Endothelial cell of umbilical vein (primary cell): ENCODE results near the gene PRPSAP1. TPM values are rescaled to one million over a fixed set of nuclear protein-coding genes. Genes with fewer than 3 reads are reported as not detected.

Source experiments
- BruUV-seq: library from RNA; stranded (reverse); fragments of 400-500 nt; replicated peaks from 2 replicates; lab custom pipeline; 2021; lab: Mats Ljungman, UMichigan
- CTCF ChIA-PET: fragments of 300-600, 350-600 bp; sonication (Branson Sonifier 250); formaldehyde crosslinking; loops from one replicate; lab custom pipeline; 2021; ENCODE audit warnings: antibody characterized with exemption, inconsistent platforms; lab: Charles Lee
- POLR2A ChIA-PET: fragments of 300-600, 350-600 bp; sonication (Branson Sonifier 250); formaldehyde crosslinking; loops from one replicate; lab custom pipeline; 2021; ENCODE audit warnings: antibody characterized with exemption, inconsistent platforms; lab: Charles Lee
- DNase-seq: peaks from one replicate; pipeline ENCODE4 v3.0.0-alpha.2; 2011; ENCODE audit warnings: low read depth, low spot score
- FAIRE-seq: peaks from 2 replicates; lab custom pipeline; 2011; peaks lifted over from hg19 to GRCh38; lab: Jason Lieb, UNC
- H2AFZ ChIP-seq: 2 replicates; pipeline ENCODE4 v1.6.0; 2012; ENCODE audit warnings: low read depth, low read length, control low read depth, inconsistent platforms
- H3K27ac ChIP-seq: 2 replicates; pipeline ENCODE4 v1.5.1; 2011; ENCODE audit warnings: low read depth, mild to moderate bottlenecking, control low read depth, low read length, moderate library complexity; ENCODE audit not compliant: insufficient read depth
- H3K27me3 ChIP-seq, 2 experiments: 2 replicates each; pipeline versions ENCODE4 v1.6.0 to v1.6.1; 2011; ENCODE audit warnings: low read length in 2 of 2, mixed read lengths in 1 of 2; ENCODE audit not compliant: control insufficient read depth in 2 of 2, insufficient read depth in 2 of 2
- H3K36me3 ChIP-seq, 2 experiments: 2 replicates in 1 of 2; 3 replicates in 1 of 2; pipeline ENCODE4 v1.5.1; 2011; ENCODE audit warnings: low read length in 2 of 2, mild to moderate bottlenecking in 1 of 2, moderate library complexity in 1 of 2; ENCODE audit not compliant: control insufficient read depth in 2 of 2, insufficient read depth in 2 of 2; ENCODE audit errors: extremely low read depth in 1 of 2
- H3K4me1 ChIP-seq: 3 replicates; pipeline ENCODE4 v1.5.1; 2011; ENCODE audit warnings: mild to moderate bottlenecking, low read length; ENCODE audit not compliant: control insufficient read depth, insufficient read depth; ENCODE audit errors: extremely low read depth
- H3K4me2 ChIP-seq: 2 replicates; pipeline ENCODE4 v1.6.1; 2011; ENCODE audit warnings: low read length, control low read depth, mixed read lengths; ENCODE audit not compliant: insufficient read depth
- H3K4me3 ChIP-seq, 3 experiments: fragments of 200-600 bp in 1 of 3; sonication (generic), shearing (Covaris generic) in 1 of 3; replicated peaks in 1 of 3; 2 replicates each; pipeline ENCODE4 v1.5.1; 2011 to 2016; ENCODE audit warnings: control low read depth in 3 of 3, low read length in 3 of 3, mild to moderate bottlenecking in 2 of 3, inconsistent platforms in 1 of 3, low read depth in 1 of 3, moderate library complexity in 1 of 3; ENCODE audit not compliant: insufficient read depth in 1 of 3
- H3K79me2 ChIP-seq: 2 replicates; pipeline ENCODE4 v1.6.0; 2012; ENCODE audit warnings: low read length, inconsistent platforms; ENCODE audit not compliant: control insufficient read depth, insufficient read depth
- H3K9ac ChIP-seq: replicated peaks from 2 replicates; pipeline ENCODE3; 2011; ENCODE audit warnings: low read length, control low read depth; ENCODE audit not compliant: insufficient read depth; ENCODE audit errors: extremely low read depth
- H3K9me1 ChIP-seq: replicated peaks from 3 replicates; pipeline ENCODE4 v1.6.0; 2011; ENCODE audit warnings: mild to moderate bottlenecking, low read length; ENCODE audit not compliant: control insufficient read depth, insufficient read depth; ENCODE audit errors: extremely low read depth
- H3K9me3 ChIP-seq: replicated peaks from 2 replicates; pipeline ENCODE4 v1.5.1; 2012; ENCODE audit warnings: low read length, inconsistent platforms; ENCODE audit not compliant: control insufficient read depth, insufficient read depth
- H4K20me1 ChIP-seq: replicated peaks from 2 replicates; pipeline ENCODE3; 2011; ENCODE audit warnings: mild to moderate bottlenecking, low read length; ENCODE audit not compliant: control insufficient read depth, insufficient read depth; ENCODE audit errors: extremely low read depth
- CTCF ChIP-seq, 2 donors: IDR thresholded peaks; 1 replicate in 1 of 2; 2 replicates in 1 of 2; pipeline ENCODE4 v1.5.1; 2011; ENCODE audit warnings: low read length in 2 of 2, mild to moderate bottlenecking in 2 of 2, moderate library complexity in 2 of 2, control low read depth in 1 of 2, inconsistent platforms in 1 of 2, low read depth in 1 of 2; ENCODE audit not compliant: insufficient read depth in 1 of 2; ENCODE audit errors: extremely low read depth in 1 of 2
- EZH2 ChIP-seq: IDR thresholded peaks from 2 replicates; pipeline ENCODE4 v1.6.1; 2012; ENCODE audit warnings: borderline replicate concordance, low read depth, mild to moderate bottlenecking, moderate library complexity, low read length, inconsistent platforms; ENCODE audit not compliant: severe bottlenecking
- FOS ChIP-seq: IDR thresholded peaks from 2 replicates; pipeline ENCODE4 v1.6.1; 2011; ENCODE audit warnings: mild to moderate bottlenecking, low read length, moderate library complexity, borderline replicate concordance; ENCODE audit not compliant: insufficient read depth
- GATA2 ChIP-seq: IDR thresholded peaks from 2 replicates; pipeline ENCODE4 v1.7.0; 2011; ENCODE audit warnings: low read depth, mild to moderate bottlenecking, moderate library complexity, mixed read lengths, low read length; ENCODE audit not compliant: insufficient read length, insufficient read depth
- JUN ChIP-seq: IDR thresholded peaks from 2 replicates; pipeline ENCODE4 v1.6.1; 2011; ENCODE audit warnings: borderline replicate concordance, low read depth; ENCODE audit not compliant: insufficient read length, insufficient read depth
- MYC ChIP-seq: IDR thresholded peaks from one replicate; pipeline ENCODE4 v1.6.1; 2011; ENCODE audit warnings: mild to moderate bottlenecking, low read depth, low read length
- POLR2A ChIP-seq: IDR thresholded peaks from 2 replicates; pipeline ENCODE4 v1.6.1; 2012; ENCODE audit warnings: low read depth, mild to moderate bottlenecking, control low read depth, low read length
- POLR2AphosphoS5 ChIP-seq: IDR thresholded peaks from 2 replicates; pipeline ENCODE4 v1.6.1; 2012; ENCODE audit warnings: low read depth, mild to moderate bottlenecking, control low read depth, low read length, moderate library complexity; ENCODE audit not compliant: insufficient read depth
- dilution Hi-C: fragments of 300-500 bp; cut with MboI; formaldehyde crosslinking; loops from one replicate; pipeline ENCODE4 v1.15.0; 2019; ENCODE audit warnings: low sequenced_read_pairs; ENCODE audit not compliant: extremely low pct_ligation_motif_present
- intact Hi-C: fragments of 100-400 bp; cut with micrococcal nuclease; formaldehyde crosslinking; loops from one replicate; pipeline ENCODE4 v1.10.0; 2022
- polyA plus RNA-seq, 4 experiments: library from polyadenylated mRNA; depleted of rRNA in 3 of 4; stranded (reverse) in 3 of 4; unstranded in 1 of 4; fragments of >200 nt; gene quantifications; 2 replicates each; pipeline versions ENCODE4 v1.2.1 to v1.2.3, GENCODE V29; 2011 to 2012; ENCODE audit warnings: missing spikeins in 1 of 4
- total RNA-seq: library from RNA; stranded (reverse); gene quantifications from 2 replicates; pipeline ENCODE4 v1.2.3, GENCODE V29; 2021
- TF ChIP-seq, protein P1 (sequence below): IDR thresholded peaks from 2 replicates; pipeline ENCODE4 v1.6.1; 2011; ENCODE audit not compliant: insufficient read depth, insufficient read length

The PRPSAP1 gene
- total and polyA plus RNA-seq, 2 donors (not counting 3 experiments of a cell fraction or from before 2014, with no cell fraction given), result 90.2 to 123 TPM

- no peak for TF ChIP-seq POLR2AphosphoS5
- no peak for TF ChIP-seq POLR2A
- TF ChIP-seq FOS, result no peak
- TF ChIP-seq GATA2, result no peak
- TF ChIP-seq MYC, result no peak
- no peak for TF ChIP-seq JUN
- TF ChIP-seq CTCF (IDR thresholded peaks at IDR 0.05; ENCODE audit: extremely low read depth in 1 of 2, insufficient read depth in 1 of 2, low read depth in 1 of 2, low read length in 2 of 2), result no peak
- no peak for TF ChIP-seq EZH2
- TF ChIP-seq, protein P1, sequence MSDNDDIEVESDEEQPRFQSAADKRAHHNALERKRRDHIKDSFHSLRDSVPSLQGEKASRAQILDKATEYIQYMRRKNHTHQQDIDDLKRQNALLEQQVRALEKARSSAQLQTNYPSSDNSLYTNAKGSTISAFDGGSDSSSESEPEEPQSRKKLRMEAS, result no peak
- BruUV-seq, result no TSS peak
- Histone ChIP-seq H2AFZ (no peak overlapping the region), H3K27me3 (no peaks in the 10 kb centered on the region), H3K27ac (no peak overlapping the region), H3K36me3 (peaks cover 0 to 1% of the 10 kb centered on the region in 2 experiments), H3K9me1 (no peaks in the 10 kb centered on the region), H3K4me3 (no peak overlapping the region), H4K20me1 (no peaks in the 10 kb centered on the region), H3K4me2 (no peak overlapping the region), H3K9me3 (no peaks in the 10 kb centered on the region), H3K9ac (no peak overlapping the region), H3K79me2 (no peaks in the 10 kb centered on the region), H3K4me1 (peaks cover 4% of the 10 kb centered on the region)
- CTCF ChIA-PET, result interaction anchor here (0.6 to 8.6 kb wide), 5 partner anchors 18 to 283 kb away, joined by 3 to 155 read pairs (median 4); no protein-coding TSS in a partner anchor
- FAIRE-seq, result peak; percentile 64
- DNase-seq, result peak; percentile 32
- POLR2A ChIA-PET, result interaction anchor here (0.6 kb wide), 1 partner anchor 23 kb away, joined by 6 read pairs; no protein-coding TSS in a partner anchor
- dilution Hi-C loops (no loop called here), intact Hi-C loops (loop anchor here (5.0 kb wide), 1 partner anchor 175 kb away; no protein-coding TSS in a partner anchor)
These were observed 56.3 kb downstream of the PRPSAP1 start for GRCh38 chr17:76297436-76297835.
